ENCODE measurements around the gene ETV7.
A peak's percentile ranks its signal among the peaks of the same experiment; 100 is the strongest.
"Not testable (repeated sequence)": the region's sequence is repeated elsewhere in the genome, so short reads cannot be mapped to it uniquely, and the experiment has no call there.

Gene ETV7

DNA sequence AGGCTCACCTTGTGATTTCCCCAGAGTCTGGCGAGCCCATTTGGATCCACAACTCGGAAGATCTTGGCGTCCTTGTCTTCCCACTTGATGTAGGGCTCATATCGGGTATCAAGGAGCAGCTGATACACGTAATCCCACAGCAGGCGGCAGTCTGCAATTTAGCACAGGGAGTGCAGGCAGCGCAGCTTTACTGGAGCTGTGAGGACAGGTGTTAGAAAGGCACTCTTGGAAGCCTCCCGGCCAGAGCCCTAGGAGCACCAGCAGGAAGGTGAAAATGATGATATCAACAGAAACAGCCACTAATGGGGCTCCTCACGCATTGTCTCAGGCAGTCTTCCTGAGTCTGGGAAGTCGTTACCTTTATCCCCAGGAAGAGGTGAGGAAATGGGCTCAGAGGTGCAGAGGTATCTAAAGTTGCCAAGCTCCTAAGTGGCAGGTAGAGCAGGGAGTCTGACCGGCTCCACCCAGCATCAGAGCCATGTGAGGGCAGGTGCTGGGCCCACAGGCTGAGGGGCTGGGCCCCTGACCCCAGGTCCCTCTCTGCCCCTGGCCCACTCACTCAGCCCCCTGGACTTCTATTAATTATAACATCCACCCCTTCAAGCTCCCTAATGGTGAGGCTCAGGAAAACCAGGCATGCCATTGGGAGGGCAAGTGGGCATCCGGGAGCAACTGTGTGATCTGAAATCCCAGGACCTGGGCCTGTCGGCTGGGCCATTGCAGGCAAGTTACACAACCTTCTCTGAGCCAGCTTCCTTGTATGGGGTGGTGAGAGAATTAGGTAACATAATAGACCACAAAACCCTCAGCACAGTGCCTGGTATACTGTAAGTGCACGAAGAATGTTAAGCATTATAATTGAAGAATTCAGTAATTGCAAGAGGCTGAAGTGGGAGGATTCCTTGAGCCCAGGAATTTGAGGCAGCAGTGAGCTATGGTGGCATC is 18.3 kb downstream of the ETV7 start:
- H3K4me3 ChIP-seq: no peak overlapping the region
- peak overlapping the region in 2 of 21 experiments; percentile 29 to 30 for H3K27ac ChIP-seq

DNA sequence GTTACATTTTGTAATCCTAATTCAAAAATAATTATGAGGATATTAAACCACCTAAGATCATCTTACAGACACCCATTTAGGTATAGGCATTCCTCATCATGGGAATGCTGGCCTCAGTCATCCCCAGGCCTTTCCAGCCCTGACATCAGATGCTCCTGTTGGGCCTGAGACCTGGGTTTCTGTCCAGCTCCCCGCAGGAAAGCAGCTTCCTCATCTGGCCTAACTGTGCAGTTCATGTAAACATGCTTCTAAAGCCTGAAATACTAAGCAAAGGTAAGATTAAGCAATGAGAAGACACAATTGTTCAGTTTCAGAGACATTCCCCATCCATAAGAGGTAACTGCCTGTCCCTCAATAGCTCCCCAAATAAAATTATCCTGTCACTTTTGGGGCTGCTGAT is 19.0 kb downstream of the ETV7 start:
- Histone ChIP-seq H3K27ac (no peak overlapping the region), H3K4me3 (no peak overlapping the region)

DNA sequence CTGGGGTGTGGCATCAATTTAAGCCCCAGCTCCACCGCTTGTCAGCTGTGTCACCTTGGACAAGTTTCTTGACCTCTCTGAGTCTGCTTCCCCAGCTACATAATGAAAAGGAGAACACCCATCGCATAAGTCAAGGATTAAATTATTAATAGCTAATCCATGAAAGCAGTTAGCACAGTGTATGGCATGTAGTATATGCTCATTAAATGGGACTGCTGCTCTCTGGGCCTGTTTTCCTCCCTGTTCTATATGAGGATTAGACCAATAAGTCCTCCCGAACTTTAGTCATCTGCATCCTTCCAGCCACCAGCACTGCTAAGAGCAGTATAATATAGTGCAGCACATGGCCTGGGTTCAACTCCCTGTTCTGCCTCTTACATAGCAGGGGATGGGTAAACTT is 19.7 kb downstream of the ETV7 start:
- no peak overlapping the region for H3K27ac ChIP-seq

DNA sequence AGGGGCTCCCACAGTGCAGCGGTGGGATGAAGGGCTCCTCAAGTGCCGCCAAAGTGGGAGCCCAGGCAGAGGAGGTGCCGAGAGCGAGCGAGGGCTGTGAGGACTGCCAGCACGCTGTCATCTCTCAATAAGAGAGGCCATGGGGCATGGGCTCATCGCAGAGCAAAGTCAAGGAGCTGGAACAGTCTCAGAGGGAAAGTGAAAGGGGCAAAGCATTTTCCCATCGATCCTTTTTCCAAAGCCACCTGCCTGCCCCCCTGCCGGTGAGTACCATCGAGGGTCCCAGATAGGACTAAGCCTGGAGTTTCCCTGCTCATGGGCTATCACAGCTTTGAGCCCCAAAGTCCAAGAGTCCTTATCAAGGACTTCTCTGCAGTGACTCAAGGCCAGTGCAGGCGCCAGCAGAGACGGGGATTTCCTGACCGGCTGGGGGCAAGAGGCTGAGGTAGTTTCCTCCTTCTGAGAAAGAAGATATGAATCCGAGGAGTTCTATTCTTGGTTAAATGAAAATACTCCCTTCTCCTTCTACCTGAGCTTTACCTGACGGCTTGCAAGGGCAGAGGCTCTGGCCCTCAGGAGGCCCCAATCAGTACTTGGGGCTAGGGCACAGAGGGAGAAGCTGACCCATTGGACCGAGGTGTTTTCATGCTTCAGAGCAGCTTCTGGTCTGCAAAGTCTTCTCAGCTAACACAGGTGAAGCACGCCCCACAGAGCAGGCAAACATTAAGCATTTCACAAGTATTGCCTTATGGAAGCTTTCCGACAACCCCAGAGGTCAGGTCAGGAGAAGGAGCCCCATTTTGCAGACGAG is 22.6 kb downstream of the ETV7 start:
- Histone ChIP-seq H3K4me3 (no peak overlapping the region), H3K27ac (peak overlapping the region in 1 of 21 experiments; percentile 31)

More for the DNA sequence above, 19.7 kb downstream of the ETV7 start:
- no peak overlapping the region for H3K4me3 ChIP-seq

DNA sequence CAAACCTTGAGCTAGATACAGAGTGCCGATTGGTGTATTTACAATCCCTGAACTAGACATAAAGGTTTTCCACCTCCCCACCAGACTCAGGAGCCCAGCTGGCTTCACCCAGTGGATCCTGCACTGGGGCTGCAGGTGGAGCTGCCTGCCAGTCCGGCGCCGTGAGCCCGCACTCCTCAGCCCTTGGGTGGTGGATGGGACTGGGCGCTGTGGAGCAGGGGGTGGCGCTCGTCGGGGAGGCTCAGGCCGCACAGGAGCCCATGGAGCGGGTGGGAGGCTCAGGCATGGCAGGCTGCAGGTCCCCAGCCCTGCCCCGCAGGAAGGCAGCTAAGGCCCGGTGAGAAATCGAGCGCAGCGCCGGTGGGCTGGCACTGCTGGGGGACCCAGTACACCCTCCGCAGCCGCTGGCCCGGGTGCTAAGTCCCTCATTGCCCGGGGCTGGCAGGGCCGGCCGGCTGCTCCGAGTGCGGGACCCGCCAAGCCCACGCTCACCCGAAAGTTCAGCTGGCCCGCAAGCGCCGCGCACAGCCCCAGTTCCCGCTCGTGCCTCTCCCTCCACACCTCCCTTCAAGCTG is 23.3 kb downstream of the ETV7 start:
- not testable (repeated sequence) for H3K4me3 ChIP-seq

DNA sequence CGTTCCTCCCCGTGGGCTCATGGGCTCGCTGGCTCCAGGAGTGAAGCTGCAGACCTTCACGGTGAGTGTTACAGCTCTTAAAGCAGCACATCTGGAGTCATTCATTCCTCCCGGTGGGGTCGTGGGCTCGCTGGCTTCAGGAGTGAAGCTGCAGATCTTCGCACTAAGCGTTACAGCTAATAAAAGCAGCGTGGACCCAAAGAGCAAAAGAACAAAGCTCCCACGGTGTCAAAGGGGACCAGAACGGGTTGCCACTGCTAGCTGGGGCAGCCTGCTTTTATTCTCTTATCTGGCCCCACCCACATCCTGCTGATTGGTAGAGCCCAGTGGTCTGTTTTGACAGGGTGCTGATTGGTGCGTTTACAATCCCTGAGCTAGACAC is 24.1 kb downstream of the ETV7 start:
- H3K4me3 ChIP-seq, H3K27ac ChIP-seq: not testable (repeated sequence)

More for the DNA sequence above, 23.3 kb downstream of the ETV7 start:
- H3K27ac ChIP-seq: peak overlapping the region in 1 of 21 experiments; percentile 31

DNA sequence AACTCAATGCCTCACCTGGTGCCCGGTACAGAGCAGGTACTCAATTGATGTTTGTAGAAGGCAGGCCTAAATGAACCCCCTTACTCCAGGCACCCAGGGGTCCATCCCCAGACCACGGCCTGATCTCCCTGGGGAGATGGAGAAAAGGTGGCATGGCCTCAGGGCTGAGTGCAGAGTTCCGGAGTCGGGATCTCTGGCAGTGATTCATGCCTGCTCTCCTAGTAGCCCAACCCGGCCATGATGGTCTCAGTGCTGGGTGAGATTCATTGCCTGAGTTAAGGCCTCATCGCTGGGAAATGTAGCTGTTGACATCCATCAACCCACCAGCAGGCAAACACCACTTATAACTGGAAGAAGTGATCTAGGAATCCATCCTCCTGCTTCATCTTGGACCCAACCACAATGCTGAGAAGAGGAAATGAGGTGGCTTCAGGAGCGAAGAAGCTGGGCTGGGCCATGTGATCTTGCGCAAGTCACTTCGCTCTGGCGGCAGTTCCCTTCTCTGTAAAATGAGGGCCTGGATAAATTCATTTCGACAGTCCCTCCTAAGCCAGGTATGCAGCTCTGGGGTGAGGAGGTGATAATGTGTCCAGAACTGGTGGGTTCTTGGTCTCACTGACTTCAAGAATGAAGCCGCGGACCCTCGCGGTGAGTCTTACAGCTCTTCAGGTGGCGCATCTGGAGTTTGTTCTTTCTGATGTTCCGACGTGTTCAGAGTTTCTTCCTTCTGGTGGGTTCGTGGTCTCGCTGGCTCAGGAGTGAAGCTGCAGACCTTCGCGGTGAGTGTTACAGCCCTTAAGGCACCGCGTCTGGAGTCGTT is 24.7 kb downstream of the ETV7 start:
- H3K4me3 ChIP-seq: no peak overlapping the region
- no peak overlapping the region for H3K27ac ChIP-seq

DNA sequence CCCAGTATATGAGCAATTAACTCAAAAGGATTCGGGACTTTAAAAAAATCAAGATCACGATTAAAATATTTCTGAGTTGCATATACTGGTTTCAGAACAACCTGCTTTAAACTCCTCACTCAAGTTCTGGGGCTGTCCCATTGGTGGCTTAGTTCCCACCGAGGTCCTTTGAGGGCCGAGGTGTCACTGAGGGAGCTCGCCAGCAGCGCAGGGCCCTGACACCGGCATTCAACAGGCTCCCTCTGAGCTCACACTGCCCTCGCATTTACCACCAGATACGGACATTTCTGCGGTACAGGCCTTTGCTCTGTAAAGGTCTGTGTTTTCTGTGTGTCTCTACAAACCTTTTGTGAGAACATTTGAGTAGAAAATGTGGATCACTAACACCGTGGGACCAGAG is 26.4 kb downstream of the ETV7 start:
- Histone ChIP-seq H3K27ac (peak overlapping the region in 1 of 21 experiments; percentile 16), H3K4me3 (no peak overlapping the region)

DNA sequence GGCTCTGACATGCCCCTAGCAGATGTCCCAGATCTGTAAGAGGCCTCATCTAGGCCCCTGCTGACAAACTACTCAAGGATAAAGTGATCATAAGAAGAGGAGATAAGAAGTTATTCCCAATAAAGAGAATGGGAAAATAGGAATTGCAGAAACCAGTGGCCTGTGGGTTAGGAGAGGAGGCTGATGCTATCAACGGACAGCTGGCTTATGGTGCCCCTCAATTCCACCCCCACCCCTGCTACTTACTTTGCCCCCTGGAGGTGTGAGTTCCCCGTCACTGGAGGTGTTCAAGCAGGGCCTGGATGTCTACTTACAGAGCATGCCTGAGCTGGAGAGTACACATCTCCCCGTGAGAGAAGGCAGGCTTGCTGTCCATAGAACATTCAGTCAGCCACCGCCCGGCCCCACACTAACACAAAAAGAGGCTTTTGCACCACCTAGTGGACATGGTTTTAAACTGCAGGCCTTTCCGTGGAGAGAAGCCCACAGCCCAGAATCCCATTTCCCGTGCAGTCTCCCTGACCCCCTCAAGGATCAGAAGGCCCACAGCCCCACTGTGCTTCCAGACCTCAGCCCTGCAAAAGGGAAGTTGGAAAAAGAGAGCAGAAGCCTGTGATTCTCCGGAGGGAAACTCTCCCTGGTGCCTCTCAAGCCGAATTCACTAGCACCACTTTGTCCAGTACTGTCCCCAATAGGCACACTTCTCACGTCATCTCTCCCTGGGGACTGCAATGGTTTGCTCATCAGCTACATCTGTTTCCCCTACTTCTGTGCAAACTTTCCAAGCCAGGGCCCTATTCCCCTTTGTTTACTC is 27.0 kb downstream of the ETV7 start:
- Histone ChIP-seq H3K4me3 (no peak overlapping the region), H3K27ac (peak overlapping the region in 4 of 21 experiments; percentile 16 to 62 (median 32))

DNA sequence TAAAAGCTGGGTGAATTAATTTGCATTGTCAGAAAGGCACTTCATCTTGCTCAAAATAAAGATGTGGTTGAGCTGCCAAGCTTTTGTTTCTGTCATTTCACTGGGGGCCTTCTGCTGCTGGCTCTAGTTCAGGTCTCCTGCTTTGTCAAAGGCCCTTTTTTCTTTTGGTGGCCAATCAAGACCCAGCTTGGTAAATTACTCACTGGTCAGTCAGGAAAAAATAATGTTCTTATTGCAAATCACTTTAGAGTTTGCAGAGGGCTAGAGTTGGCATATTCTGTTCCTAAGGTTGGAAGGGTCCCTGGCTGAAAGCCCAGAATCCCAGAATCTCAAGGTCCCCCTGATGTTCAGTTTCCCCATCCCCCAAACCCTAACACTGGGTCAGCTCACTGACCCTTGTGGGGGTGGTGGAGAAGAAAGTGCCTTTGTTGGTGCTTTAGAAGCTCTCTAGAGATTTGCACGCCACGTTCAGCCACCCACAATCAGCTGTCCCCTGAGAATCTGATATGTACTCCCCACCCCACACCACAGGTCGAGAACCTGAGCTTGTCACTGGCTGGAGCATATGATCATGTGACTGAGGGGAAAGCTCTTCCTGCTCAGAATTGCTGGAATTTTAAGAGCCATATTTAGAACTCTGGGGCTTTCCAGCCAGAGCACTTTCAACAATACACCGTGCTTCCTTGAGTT is 29.1 kb downstream of the ETV7 start:
- Histone ChIP-seq H3K4me3 (no peak overlapping the region), H3K27ac (peak overlapping the region in 9 of 21 experiments; percentile 4 to 47 (median 28))

DNA sequence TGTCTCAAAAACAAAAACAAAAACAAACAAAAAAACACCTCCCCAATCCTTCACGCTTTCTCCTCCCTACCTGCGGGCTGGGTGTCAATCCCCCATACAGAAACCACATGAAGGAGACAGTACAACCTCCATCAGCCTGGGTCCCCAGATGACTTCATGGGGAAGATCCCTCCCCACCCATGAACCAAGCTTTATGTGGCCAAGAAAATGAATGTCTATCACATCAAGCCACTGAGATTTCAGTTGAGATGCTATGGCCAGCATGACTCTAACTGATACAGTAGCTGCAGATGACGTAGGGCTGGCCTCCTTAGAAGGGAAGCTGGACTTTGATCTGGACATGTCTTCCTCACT is 29.6 kb downstream of the ETV7 start:
- peak overlapping the region in 5 of 21 experiments; percentile 19 to 47 (median 40) for H3K27ac ChIP-seq
- no peak overlapping the region for H3K4me3 ChIP-seq

DNA sequence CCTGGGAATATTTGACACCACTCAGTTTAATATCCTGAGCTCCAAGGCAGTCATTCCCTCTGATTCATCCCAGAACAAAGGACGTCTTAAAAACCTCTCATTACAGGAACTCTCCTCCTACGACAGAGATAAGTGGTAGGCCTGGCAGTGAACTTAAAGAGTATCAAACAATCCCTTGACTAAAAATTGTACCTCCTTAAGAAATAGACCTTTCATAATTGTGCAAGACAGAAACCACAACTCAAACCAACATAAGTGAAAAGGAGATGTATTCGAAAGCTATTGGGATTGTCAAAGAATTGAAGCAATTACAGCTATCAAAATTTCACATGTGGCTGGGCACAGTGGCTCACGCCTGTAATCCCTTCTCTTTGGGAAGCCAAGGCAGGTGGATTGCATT is 31.6 kb downstream of the ETV7 start:
- Histone ChIP-seq H3K27ac (no peak overlapping the region), H3K4me3 (no peak overlapping the region)

DNA sequence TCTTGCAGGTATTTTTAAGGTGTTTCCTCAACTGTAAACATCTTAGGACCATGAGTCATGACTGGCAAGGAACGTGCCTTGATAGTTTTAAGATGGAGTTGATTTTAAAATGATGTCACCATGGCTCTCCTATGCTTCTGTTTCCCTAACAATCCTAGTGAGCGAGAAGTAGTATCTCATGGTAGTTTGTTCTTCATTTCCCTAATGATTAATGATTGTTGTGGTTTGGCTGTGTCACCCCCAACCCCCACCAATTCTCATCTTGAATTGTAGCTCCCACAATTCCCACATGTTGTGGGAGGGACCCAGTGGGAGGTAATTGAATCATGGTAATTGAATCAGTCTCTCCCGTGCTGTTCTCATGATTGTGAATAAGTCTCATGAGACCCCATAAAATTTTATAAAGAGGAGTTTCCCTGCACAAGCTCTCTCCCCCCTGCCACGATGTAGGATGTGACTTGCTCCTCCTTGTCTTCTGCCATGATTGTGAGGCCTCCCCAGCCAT is 34.0 kb downstream of the ETV7 start:
- no peak overlapping the region for H3K4me3 ChIP-seq
- no peak overlapping the region for H3K27ac ChIP-seq

DNA sequence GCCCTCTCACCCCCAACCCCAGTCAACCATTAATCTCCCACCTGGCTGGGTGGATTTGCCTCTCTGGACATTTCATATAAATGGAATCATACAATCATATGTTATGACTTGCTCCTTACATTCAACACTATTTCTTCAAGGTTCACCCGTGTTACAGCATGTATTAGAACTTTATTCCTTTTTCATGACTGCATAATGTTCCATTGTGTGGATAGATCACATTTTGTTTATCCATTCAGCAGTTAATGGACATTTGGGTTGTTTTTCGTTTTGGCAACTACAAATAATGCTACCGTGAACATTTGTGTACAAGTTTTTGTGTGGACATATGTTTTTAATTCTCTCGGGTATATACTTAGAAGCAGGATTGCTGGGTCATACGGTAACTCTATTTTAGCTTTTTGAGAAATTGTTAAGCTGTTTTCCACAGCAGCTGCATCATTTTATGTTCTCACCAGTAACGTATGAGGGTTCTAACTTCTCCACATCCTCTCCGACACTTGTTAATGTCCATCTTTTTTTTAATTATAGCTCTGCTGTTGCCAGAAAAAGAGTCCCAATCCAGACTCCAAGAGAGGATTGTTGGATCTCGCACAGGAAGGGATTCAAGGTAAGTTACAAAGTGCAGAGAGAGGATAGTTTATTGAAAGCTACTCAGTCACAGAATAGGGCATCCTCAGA is 34.9 kb downstream of the ETV7 start:
- no peak overlapping the region for H3K4me3 ChIP-seq
- no peak overlapping the region for H3K27ac ChIP-seq

DNA sequence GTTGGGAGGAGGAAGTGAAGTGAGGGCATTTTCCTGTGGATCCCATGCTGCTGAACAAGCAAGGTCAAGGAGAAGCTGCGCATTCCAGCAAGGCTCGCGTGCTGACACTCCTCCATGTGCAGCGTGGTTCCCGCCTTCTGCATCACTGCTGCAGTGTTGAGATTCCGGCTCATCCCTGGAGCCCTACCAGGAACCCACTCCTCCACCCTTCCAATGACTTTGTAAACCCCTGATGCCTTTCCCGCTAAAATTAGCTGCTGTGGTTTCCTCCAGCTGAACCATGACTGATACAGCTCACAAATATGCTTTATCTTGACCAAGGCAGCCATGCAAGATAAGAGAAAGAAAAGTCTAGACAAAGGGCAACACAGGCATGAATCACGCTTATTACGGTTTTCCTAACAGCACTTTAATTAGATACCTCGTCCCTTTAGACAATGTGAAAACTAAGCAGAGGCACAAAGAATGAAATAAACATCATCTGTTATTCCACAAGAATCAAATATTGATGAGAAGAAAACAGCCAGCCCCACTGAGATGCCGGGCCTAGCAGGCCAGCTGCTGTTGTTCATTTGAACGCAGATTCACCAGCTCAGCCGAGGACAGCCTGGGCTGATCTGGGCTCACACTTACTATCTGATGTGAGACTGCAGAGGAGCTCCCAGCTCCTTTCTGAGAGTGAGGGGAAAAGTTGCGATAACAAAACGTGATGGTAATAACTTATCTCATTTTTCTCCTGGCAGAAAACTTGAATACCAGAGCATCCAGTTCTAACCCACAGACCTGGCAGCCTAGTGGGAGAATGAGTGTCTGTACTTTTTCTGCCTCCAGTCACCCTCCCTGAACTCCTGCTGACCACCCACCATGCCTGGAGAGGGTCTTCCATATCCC is 36.5 kb downstream of the ETV7 start:
- H3K4me3 ChIP-seq: no peak overlapping the region
- peak overlapping the region in 6 of 21 experiments; percentile 22 to 70 (median 36) for H3K27ac ChIP-seq

DNA sequence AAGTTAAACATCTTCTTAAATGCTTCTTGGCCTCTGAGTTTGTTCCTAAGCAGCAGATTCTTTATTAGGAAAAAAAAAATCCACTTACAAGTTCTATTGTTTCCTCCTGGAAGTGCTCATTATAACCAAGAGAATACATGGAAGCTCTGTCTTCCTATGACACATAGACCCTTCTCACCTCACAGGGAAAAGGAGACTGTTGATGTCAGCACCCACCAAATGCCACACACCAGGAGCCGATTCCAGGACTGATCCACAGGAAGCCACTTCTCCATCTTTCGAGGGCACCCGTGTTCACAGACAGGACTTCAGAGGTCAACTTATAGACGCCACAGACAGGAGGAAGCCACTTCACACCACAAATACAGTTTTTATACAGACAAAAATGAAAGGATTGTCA is 37.4 kb downstream of the ETV7 start:
- no peak overlapping the region for H3K4me3 ChIP-seq
- peak overlapping the region in 4 of 21 experiments; percentile 29 to 70 (median 41) for H3K27ac ChIP-seq

Measured in skin epidermis (tissue), 12 donors.